PC-9 (cell line): ENCODE measurements around the gene NARS2.

ENCODE experiments used
- EZH2 ChIP-seq: fragments of 200-600 bp; sonication (generic); IDR thresholded peaks from 2 replicates; pipeline ENCODE4 v1.8.0; 2017; ENCODE audit warnings: antibody characterized with exemption, low read depth
- TF ChIP-seq, protein P1 (sequence below): fragments of 200-600 bp; sonication (generic); conservative IDR thresholded peaks from 2 replicates; pipeline ENCODE4 v1.6.1; 2017; ENCODE audit warnings: mixed run types, antibody characterized with exemption, mild to moderate bottlenecking, moderate library complexity

DNA sequence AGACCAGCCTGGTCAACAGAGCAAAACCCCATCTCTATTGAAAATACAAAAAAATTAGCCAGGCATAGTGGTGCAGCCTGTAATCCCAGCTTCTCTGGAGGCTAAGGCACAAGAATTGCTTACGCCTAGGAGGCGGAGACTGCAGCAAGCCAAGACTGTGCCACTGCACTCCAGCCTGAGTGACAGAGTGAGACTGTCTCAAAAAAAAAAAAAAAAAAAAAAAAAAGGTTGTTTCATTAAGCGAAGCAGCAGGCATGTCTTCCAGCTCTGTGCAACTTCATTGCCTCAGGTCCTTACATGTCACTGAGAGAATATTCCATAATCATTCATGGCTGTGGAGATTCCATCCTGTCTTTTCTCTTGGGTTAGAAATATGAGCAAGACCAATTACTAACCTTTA is 174.0 kb downstream of the NARS2 start:
- TF ChIP-seq EZH2, result no peak
- TF ChIP-seq, protein P1, sequence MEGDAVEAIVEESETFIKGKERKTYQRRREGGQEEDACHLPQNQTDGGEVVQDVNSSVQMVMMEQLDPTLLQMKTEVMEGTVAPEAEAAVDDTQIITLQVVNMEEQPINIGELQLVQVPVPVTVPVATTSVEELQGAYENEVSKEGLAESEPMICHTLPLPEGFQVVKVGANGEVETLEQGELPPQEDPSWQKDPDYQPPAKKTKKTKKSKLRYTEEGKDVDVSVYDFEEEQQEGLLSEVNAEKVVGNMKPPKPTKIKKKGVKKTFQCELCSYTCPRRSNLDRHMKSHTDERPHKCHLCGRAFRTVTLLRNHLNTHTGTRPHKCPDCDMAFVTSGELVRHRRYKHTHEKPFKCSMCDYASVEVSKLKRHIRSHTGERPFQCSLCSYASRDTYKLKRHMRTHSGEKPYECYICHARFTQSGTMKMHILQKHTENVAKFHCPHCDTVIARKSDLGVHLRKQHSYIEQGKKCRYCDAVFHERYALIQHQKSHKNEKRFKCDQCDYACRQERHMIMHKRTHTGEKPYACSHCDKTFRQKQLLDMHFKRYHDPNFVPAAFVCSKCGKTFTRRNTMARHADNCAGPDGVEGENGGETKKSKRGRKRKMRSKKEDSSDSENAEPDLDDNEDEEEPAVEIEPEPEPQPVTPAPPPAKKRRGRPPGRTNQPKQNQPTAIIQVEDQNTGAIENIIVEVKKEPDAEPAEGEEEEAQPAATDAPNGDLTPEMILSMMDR, result no peak
